Measurements from ENCODE around the gene PRDX5. TPM values are rescaled to one million over a fixed set of nuclear protein-coding genes. Genes with fewer than 3 reads are reported as not detected.

The PRDX5 gene
- total and polyA plus RNA-seq, 2 experiments from 2014 or later, result 212 to 312 TPM

GRCh38 chr11:64361659-64362058, 43.7 kb downstream of the PRDX5 start:
- peaks cover 10% of the 10 kb centered on the region; the same call in 1 of the 2 replicates for H3K4me1 ChIP-seq (ENCODE audit: insufficient read depth)
- no peaks in the 10 kb centered on the region for H3K79me2 ChIP-seq (replicated peaks; ENCODE audit: insufficient read depth)
- H3K36me3 ChIP-seq (ENCODE audit: insufficient read depth), result no peaks in the 10 kb centered on the region
- Mint-ChIP-seq H3K27ac (no peak overlapping the region), H3K4me3 (no peak overlapping the region), H3K27me3 (ENCODE audit: insufficient read depth, low read depth, poor library complexity) (peaks cover 19% of the 10 kb centered on the region), H3K4me1 (peaks cover 21% of the 10 kb centered on the region), H3K9me3 (no peaks in the 10 kb centered on the region), H3K36me3 (ENCODE audit: low read depth) (peaks cover 24% of the 10 kb centered on the region)
- H3K27ac ChIP-seq (ENCODE audit: low read depth), result no peak overlapping the region
- TF ChIP-seq ZNF462 (CRISPR knock-in tag; IDR thresholded peaks at IDR 0.05) (no peak), NANOG (IDR thresholded peaks at IDR 0.05; ENCODE audit: borderline replicate concordance) (no peak), EZH2 (IDR thresholded peaks at IDR 0.05; ENCODE audit: low read depth, unreplicated experiment) (no peak), ETS1 (IDR thresholded peaks at IDR 0.05) (no peak)
- H3K4me3 ChIP-seq, result no peak overlapping the region
- H3K27me3 ChIP-seq (ENCODE audit: insufficient read depth), result peaks cover 14% of the 10 kb centered on the region; the same call in 1 of the 2 replicates
- no peak overlapping the region for H3K4me2 ChIP-seq
- no peaks in the 10 kb centered on the region; the same call in 1 of the 2 replicates for H4K20me1 ChIP-seq (replicated peaks; ENCODE audit: insufficient read depth)
- DNase-seq (ENCODE audit: low spot score) (no peak), ATAC-seq (no peak)
- no peak overlapping the region for H2AFZ ChIP-seq
- 0 out of 2 replicates have a peak, but pooled peaks cover 7% of the 10 kb centered on the region for H3F3A ChIP-seq (replicated peaks; ENCODE audit: low read depth)
- H3K9me2 ChIP-seq (ENCODE audit: insufficient read depth), result no peaks in the 10 kb centered on the region

- no peak overlapping the region for H2AFZ ChIP-seq
- Mint-ChIP-seq H3K4me1 (peaks cover 20% of the 10 kb centered on the region), H3K9me3 (no peaks in the 10 kb centered on the region), H3K36me3 (ENCODE audit: low read depth) (peaks cover 26% of the 10 kb centered on the region), H3K27me3 (ENCODE audit: insufficient read depth, low read depth, poor library complexity) (peaks cover 18% of the 10 kb centered on the region), H3K27ac (no peak overlapping the region), H3K4me3 (no peak overlapping the region)
- H4K20me1 ChIP-seq (replicated peaks; ENCODE audit: insufficient read depth), result no peaks in the 10 kb centered on the region; the same call in 1 of the 2 replicates
- H3K79me2 ChIP-seq (replicated peaks; ENCODE audit: insufficient read depth), result no peaks in the 10 kb centered on the region
- H3K27ac ChIP-seq (ENCODE audit: low read depth), result no peak overlapping the region
- H3F3A ChIP-seq (replicated peaks; ENCODE audit: low read depth), result 0 out of 2 replicates have a peak, but pooled peaks cover 7% of the 10 kb centered on the region
- no peak overlapping the region for H3K4me3 ChIP-seq
- H3K4me1 ChIP-seq (ENCODE audit: insufficient read depth), result peaks cover 10% of the 10 kb centered on the region; the same call in 1 of the 2 replicates
- H3K36me3 ChIP-seq (ENCODE audit: insufficient read depth), result no peaks in the 10 kb centered on the region
- H3K27me3 ChIP-seq (ENCODE audit: insufficient read depth), result peaks cover 14% of the 10 kb centered on the region; the same call in 1 of the 2 replicates
- no peak for ATAC-seq
- DNase-seq (ENCODE audit: low spot score), result no peak
- H3K9me2 ChIP-seq (ENCODE audit: insufficient read depth), result no peaks in the 10 kb centered on the region
- no peak overlapping the region for H3K4me2 ChIP-seq
- TF ChIP-seq STAT1 (IDR thresholded peaks at IDR 0.05; ENCODE audit: unreplicated experiment) (no peak), EZH2 (IDR thresholded peaks at IDR 0.05; ENCODE audit: low read depth, unreplicated experiment) (no peak), ZNF114 (CRISPR knock-in tag; IDR thresholded peaks at IDR 0.05) (no peak)
Observed at GRCh38 chr11:64362339-64362738, 44.4 kb downstream of the PRDX5 start.
